Amniotic epithelial cell (primary cell): ENCODE measurements around the gene KCNAB2.

Source experiments
- DNase-seq: peaks from one replicate; pipeline ENCODE4 v3.0.0-alpha.2; 2010; ENCODE audit warnings: low read depth

KCNAB2 gene

GRCh38 chr1:6082430-6082971 is 36.8 kb downstream of the KCNAB2 start:
- DNase-seq: no peak

GRCh38 chr1:6083385-6083784 is 37.7 kb downstream of the KCNAB2 start:
- DNase-seq: no peak

- DNase-seq: no peak
Measured at GRCh38 chr1:6083801-6084446, 38.2 kb downstream of the KCNAB2 start.

GRCh38 chr1:6084781-6085495 is 39.2 kb downstream of the KCNAB2 start:
- DNase-seq: no peak

- DNase-seq: no peak
Measured at GRCh38 chr1:6085666-6086065, 40.0 kb downstream of the KCNAB2 start.

GRCh38 chr1:6086358-6086757 is 40.7 kb downstream of the KCNAB2 start:
- no peak for DNase-seq

- DNase-seq: no peak
Measured at GRCh38 chr1:6086762-6087376, 41.2 kb downstream of the KCNAB2 start.

DNA sequence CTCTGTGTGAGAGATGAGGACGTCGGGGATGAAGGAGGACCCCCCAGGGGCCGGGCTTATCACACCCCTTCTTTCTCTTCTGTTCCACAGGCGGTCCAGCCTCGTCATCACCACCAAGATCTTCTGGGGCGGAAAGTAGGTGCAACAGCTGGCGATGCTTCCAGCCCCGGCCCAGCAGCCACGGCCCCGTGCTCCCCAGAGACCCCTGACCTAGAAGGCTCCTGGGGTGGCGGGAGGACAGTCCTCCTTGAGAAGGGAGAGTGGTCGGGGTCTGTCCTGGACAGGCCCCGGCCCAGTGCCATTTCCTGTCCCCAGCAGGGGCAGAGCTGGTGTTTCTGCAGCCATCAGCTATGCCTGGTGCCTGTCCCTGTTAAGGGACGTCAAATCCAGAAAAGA is 41.7 kb downstream of the KCNAB2 start:
- DNase-seq: no peak

DNA sequence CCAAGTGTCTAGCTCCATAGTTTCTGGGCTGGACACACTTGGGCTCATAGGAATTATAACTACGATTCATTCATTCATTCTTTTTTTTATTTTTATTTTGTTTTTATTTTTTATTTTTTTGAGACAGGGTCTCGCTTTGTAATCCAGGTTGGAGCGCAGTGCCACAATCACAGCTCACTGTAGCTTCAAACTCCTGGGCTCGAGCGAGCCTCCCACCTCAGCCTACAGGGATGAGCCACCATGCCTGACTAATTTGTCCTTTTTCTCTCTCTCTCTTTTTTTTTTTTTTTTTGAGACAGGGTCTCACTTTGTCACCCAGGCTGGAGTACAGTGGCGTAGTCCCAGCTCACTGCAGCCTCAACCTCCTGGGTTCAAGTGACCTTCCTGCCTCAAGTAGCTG is 42.3 kb downstream of the KCNAB2 start:
- no peak for DNase-seq

- no peak for DNase-seq
Measured at GRCh38 chr1:6088956-6089355, 43.3 kb downstream of the KCNAB2 start.

DNA sequence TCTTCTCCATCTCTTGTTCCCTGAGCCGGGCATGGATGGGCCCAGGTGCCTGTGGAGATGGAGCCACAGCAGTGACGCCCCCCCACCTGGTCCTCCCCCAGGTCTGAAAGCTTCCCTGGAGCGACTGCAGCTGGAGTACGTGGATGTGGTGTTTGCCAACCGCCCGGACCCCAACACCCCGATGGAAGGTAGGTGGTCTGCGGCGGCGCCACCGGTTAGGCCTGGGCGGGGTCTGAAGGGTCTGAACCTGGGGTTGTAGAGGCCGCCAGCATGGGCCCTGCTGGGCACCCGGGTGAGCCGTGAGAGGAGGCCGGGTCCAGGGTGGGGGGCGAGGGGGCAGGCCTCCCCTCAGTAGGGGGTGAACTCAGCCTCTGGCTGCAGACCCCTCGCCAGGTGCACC is 44.6 kb downstream of the KCNAB2 start:
- no peak for DNase-seq

- no peak for DNase-seq
Measured at GRCh38 chr1:6090996-6091822, 45.5 kb downstream of the KCNAB2 start.

GRCh38 chr1:6091823-6092109 is 46.1 kb downstream of the KCNAB2 start:
- DNase-seq: no peak

GRCh38 chr1:6092211-6092610 is 46.5 kb downstream of the KCNAB2 start:
- DNase-seq: no peak

GRCh38 chr1:6093071-6093470 is 47.4 kb downstream of the KCNAB2 start:
- peak; percentile 46 for DNase-seq

- DNase-seq: no peak
Measured at GRCh38 chr1:6093611-6094010, 47.9 kb downstream of the KCNAB2 start.

DNA sequence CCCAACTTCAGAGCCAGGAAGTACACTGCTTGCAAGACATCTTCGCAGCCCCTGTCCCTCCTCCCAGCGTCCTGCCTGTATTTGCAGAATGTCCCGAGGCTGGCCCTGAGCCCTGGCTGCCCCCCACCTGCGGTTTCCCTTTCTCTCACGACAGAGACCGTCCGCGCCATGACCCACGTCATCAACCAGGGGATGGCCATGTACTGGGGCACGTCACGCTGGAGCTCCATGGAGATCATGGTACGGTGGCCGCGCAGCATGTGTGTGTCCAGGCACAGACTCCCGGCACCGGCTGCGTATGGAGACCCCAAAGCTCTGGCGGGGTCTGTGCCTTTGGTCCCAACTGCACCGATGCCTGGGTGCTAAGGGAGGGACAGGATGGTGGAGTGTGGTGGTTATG is 48.6 kb downstream of the KCNAB2 start:
- DNase-seq: no peak

GRCh38 chr1:6094801-6095505 is 49.3 kb downstream of the KCNAB2 start:
- DNase-seq: no peak

DNA sequence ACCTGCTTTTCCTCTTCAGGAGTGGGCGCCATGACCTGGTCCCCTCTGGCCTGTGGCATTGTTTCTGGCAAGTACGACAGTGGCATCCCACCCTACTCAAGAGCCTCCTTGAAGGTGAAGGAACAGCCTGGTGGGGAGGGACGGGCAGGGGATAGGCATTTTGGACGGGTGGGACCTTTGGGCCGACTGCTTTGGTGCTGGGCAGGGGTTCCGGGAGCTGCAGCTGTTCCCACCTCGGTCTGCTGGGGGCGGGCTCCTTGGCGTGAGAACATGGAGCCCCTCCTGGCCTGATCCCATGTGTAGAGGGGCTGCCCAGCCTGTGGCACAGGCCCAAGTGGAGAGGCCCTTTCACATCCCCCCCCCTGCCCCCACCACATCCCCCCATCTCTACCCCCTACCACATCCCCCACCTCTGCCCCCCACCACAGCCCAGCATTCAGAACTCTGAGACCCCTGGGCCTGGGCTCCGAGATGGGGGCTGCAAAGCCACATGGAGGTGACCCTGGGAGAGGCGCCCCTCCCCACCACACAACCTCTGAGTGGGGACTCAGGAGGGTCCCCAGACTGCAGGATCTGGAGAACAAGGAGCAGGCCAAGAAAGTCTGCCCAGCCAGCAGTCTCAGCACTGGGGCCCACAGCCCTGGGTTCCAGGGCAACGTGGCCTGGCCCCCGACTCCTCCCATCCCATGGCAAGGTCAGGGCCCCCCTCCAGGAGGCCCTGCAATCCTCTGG is 50.0 kb downstream of the KCNAB2 start:
- no peak for DNase-seq

- DNase-seq: no peak
Measured at GRCh38 chr1:6096243-6097116, 50.8 kb downstream of the KCNAB2 start.
